GM18861 (cell line): ENCODE data around the gene TMA7.
"Not testable (repeated sequence)": the region's sequence is repeated elsewhere in the genome, so short reads cannot be mapped to it uniquely, and the experiment has no call there.

Source experiments
- ATAC-seq: cut with Tn5 transposase; IDR thresholded peaks from one replicate; pipeline ENCODE4 v1.9.1; 2021; ENCODE audit not compliant: unreplicated experiment

Gene TMA7

DNA sequence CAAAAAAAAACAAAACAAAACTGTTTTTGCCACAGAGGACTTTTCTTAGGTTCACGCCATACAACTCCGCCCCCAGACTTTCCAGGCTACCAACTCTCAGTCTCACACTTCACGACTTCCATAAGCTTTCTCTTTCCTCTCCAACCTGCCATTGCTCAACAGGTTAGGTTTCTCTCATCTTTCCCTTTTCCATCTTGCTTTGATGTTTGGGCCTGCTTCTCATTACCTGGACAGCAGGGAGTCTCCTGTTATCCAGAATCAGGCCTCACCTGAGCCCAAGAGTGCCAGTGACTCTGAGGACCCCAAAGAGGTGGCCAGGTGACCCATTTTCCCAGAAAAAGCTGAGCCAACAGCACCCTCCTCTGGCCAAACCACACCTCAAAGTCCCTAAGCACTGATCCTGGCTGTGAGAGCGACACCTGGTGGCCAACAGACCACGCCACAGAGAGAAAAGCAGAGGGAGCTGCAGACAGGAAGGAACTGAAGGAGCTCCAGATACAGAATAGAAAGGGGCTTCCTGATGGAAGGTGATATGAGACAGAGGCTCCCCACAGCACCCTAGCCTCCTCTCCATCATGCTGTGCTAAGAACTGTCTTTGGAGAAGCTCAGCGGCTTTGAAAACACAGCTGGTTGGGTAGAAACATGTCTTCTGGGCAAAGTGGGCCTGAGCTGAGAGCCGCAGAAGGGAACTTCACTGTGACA is 4.1 kb upstream of the TMA7 start:
- ATAC-seq: no peak

DNA sequence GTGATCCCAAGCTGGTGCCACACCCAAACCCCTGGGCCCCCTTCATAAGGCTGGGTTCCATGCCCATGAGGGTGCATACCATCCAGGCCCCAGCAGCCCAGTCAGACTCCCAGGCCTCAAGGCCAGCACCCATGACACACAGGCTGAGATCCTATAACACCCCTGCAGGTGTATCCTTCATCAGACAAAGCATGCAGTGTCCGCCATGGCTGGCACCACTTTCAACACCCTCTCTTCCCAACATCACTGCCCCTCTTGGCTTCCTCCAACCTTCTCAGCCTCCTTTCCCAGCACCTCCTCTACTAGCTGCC is 3.6 kb upstream of the TMA7 start:
- ATAC-seq: no peak

DNA sequence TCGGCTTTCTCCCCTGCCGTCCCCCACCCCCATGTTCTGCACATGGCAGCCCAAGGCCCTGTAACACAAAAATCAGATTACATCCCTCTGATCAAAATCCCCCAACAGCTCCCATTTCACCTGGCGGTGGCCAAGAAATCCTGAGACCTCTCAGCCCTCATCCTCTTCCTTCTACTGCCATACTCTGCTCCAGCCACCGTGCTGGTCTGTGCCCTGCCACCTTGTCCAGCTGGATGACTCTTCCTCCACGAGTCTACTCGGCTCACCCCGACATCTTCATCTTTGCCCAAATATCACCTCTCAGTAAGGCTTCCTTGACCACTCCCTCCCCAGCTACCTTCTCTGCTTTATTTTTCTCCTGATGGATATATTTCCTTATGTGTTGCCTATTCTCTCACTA is 3.2 kb upstream of the TMA7 start:
- ATAC-seq: no peak

DNA sequence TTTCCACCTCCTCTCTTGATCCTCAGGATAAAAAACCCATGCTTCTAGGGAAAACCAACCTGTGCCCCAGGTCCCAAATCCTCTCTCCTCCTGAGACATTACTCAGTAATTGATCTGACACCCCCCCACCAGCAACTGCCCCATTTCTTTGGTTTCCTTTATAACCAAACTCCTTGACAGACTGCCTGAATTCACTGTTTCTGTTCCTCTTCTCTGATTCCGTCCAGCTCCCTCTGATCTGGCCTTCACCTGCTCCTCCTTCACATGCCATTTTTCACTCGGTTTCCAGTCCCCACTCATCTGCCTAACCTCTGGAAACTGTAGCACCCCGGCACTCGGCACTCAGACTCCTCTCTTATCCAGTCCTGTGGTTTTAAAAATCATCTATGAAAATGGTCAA is 2.2 kb upstream of the TMA7 start:
- no peak for ATAC-seq

DNA sequence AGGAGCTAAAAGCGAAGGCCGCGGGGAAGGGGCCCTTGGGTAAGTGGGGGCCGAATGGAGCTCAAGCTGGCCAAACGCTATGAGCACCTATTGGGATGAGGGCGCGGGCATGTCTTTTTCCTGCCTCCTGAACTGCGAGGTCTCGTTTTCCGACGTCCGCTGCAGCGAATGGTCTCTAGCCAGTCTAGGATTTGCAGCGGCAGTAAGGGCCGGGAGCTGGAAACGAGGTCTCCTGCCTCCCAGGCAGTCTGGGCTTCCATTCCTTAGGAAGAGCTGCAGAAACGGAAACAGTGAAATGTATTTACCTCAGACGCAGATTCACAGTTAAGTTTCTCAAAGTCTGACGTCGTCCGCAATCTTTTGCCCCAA is 517 bp downstream of the TMA7 start:
- no peak for ATAC-seq

DNA sequence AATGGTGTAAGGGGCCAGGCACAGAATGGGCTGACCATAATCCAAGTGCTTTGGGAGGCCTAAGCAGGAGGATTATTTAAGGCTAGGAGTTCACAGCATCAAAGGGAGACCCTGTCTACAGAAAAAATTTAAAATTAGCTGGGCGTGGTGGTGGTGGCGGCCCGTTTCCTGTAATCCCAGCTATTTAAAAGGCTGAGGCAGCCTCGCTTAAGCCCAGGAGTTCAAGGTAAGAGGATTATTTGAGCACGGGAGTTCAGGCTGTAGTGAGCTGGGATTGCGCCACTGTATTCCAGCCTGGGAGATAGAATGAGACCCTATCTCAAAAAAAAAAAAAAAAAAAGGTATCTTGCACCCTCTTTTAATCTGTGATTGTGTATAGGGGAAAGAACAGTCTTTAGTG is 1.9 kb downstream of the TMA7 start:
- no peak for ATAC-seq

DNA sequence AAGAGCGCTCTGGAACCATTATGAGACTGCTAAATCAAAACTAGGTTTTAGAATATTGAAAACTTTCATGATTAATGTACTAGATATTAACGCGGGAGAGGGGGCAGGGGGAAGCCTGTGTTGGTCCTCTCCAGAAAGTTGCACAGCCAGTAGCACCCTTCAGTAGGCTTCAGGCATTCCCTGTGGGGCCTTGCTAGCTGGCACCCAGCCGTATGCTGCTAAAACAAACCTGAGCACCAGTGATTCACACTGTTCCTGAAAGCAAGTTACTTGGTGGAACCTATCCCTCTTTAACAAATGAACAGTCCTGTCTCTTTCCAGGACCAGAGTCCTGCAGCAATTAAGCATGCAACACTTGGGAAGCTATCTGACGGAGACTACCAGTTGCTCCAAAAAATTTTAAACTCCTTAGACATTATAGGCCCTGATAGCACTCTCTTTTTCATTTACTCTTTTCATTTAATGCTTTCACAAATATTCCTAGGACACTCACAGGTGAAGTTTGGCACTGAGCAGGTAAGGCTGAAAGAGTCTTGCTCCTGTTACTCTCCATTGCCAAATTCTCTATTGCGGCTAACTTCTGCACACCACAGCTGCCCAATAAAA is 5.3 kb downstream of the TMA7 start:
- ATAC-seq: no peak

DNA sequence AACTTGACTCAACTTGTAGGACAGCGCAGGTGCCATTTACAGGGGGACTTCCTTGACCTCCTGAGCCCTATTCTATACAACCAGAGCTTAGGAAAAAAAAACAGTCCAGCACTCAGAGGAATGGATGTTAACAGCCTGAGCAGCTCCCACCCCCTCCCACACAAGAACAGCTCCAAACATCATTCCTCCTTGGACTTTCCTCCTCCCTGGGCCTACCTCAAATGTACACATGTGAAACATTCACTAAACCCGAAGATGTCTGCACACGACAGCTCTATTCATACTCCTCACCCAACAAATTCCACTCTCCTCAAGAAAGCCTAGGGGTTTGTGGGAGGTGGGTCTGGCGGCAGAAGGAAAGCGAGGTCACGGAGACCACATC is 6.0 kb downstream of the TMA7 start:
- ATAC-seq: no peak

DNA sequence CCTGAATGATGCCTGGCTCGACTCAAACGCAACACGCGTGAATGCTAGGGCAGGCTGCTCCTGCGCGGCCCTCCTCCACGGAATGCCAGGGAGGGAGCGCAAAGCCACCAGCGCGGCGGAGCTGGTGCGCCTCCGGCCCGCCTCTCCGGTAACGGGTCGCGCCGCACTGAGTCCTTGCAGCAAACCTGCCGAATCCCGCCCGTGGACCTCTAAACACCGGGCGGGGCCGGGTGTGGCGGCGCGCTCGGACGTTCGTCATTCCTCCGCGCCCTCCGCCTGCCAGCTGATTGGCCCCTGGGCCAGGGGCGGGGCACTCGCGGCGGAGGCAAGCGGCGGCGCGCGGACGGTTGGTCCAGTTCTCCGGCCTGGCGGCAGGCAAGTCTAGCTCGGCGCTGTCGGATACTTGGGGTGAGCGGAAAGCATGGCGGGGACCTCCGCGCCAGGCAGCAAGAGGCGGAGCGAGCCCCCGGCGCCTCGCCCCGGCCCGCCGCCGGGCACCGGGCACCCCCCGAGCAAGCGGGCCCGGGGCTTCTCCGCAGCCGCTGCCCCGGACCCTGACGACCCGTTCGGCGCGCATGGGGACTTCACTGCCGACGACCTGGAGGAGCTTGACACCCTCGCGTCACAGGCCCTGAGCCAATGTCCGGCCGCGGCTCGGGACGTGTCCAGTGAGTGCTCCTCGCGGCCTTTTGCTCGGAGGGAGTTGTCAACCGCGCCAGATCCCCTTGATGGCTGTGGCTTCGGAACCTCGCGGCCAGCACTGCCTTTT is 6.6 kb downstream of the TMA7 start, which contains the start of gene ATRIP:
TSS of gene ATRIP (plus strand) at position 313 of the 769 bp plus-strand sequence. CDS start at position 422, 109 bp downstream.
- ATAC-seq: peak; percentile 78

DNA sequence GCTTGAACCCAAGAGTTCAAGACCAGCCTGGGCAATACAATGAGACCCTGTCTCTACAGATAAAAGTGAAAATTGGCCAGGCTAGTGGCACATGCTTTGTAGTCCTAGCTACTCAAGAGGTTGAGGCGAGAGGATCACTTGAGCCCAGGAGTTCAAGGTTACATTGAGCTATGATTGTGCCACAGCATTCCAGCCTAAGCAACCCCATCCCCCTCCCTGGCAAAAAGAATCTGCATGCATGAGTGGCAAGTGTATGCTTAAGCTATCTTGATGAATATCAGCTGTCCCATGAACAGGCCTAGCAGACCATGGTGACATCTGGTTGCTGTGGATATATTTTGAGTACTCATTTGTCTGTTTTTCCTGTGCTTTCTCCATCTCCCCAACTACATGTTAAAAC is 11.2 kb downstream of the TMA7 start:
- no peak for ATAC-seq

DNA sequence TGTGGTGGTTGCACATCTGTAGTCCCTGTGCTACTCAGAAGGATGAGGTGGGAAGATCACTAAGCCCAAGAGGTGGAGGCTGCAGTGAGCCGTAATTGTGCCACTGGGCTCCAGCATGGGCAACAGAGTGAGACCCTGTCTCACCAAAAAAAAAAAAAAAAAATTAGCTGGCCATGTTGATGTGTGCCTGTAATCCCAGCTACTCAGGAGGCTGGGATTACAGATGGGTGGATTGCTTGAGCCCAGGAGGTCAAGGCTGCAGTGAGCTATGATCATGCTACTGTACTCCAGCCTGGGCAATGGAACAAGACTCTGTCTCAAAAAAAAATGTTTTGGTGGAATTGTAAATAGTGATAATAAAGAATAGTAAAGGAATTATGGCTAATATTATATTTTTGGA is 16.4 kb downstream of the TMA7 start:
- ATAC-seq: no peak

DNA sequence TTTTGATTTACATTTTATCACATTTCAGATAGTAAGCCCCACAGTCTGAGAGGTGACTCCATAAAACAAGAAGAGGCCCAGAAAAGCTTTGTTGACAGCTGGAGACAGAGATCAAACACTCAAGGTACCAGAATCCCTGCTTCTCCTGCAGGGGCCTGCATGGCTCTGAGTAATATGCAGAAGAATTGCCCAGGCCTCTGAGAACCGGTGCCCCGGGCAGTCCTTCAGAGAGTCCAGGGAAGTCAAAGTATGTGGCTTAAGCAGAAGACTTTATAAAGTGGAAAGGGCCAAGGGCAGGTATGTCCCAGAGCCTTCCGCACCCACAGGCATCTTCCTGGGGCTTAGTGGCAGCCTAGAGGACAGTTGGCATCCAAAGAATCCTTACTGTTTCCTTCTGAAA is 19.3 kb downstream of the TMA7 start:
- no peak for ATAC-seq

DNA sequence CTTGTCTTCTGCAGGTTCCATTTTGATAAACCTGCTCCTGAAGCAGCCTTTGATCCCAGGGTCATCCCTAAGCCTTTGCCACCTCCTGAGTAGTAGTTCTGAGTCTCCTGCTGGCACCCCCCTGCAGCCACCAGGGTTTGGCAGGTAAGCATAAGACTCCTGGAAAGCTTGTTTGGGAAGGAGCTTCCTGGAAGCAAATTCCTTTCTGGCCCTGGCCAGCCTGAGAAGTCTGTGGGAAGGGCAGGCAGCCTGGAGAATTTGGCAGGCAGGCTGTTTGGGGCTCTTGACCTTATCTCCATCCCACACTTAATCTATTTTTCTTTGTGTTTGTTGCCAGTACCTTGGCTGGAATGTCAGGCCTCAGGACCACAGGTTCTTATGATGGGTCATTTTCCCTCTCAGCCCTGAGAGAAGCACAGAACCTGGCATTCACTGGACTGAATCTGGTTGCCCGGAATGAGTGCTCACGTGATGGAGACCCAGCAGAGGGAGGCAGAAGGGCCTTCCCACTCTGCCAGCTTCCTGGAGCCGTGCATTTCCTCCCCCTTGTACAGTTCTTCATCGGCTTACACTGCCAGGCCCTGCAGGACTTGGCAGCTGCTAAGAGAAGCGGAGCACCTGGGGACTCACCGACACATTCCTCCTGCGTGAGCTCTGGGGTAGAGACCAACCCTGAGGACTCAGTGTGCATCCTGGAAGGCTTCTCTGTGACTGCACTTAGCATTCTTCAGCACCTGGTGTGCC is 19.9 kb downstream of the TMA7 start:
- no peak for ATAC-seq

DNA sequence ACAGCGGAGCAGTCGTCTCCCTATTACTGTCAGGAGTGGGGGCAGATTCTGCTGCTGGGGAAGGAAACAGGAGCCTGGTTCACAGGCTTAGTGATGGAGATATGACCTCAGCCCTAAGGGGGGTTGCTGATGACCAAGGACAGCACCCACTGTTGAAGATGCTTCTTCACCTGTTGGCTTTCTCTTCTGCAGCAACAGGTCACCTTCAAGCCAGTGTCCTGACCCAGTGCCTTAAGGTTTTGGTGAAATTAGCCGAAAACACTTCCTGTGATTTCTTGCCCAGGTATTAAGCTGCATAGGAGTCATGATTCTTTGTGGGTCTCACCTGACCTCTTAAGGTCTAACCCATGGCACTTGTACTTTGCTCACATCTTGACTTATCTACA is 20.5 kb downstream of the TMA7 start:
- no peak for ATAC-seq

DNA sequence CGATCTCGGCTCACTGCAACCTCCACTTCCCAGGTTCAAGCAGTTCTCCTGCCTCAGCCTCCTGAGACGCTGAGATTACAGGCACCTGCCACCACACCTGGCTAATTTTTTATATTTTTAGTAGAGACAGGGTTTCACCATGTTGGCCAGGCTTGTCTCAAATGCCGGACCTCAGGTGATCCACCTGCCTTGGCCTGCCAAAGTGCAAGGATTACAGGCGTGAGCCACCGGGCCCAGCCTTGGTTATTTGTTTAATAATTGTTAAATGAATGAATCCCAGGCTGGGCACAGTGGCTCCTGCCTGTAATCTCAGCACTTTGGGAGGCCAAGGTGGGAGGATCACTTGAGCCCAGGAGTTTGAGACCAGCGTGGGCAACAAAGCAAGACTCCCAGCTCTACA is 21.7 kb downstream of the TMA7 start:
- not testable (repeated sequence) for ATAC-seq

DNA sequence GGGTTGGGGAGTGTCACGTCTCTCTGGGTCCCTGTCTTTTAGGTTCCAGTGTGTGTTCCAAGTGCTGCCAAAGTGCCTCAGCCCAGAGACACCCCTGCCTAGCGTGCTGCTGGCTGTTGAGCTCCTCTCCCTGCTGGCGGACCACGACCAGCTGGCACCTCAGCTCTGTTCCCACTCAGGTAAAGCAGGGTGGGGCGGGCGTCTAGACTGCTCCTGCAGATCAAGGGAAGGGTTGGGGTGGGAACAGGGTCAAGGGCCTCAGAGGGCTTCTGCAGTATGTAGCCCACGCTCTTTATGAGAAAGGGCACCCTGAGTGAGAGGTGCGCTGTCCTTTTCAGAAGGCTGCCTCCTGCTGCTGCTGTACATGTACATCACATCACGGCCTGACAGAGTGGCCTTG is 23.6 kb downstream of the TMA7 start:
- no peak for ATAC-seq

DNA sequence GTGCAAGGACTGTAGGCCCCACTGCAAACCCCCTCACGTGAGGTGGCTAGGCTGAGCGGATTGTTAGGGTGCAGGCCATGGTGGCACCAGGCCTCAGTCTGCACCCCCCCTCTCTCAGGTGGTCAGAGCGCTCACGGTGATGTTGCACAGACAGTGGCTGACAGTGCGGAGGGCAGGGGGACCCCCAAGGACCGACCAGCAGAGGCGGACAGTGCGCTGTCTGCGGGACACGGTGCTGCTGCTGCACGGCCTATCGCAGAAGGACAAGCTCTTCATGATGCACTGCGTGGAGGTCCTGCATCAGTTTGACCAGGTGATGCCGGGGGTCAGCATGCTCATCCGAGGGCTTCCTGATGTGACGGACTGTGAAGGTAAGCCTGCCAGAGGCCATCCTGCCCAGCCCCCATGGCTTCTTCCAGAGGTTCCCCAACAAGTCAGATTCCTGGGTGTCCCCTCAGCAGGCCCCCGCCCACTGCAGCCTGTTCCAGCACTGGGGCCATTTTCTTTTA is 24.7 kb downstream of the TMA7 start:
- ATAC-seq: no peak

DNA sequence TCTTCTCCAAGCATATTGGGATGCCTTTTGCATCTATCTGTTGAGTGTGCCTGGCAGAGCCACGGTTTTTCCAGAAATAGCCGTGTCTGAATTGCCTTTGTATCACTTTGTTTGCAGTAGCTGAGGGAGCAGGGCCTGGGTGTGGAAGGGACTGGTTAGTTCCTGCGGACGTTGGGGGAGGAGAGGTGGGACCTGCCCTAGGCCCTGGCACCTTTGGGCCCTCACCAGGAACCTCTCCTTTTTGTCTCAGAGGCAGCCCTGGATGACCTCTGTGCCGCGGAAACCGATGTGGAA is 25.1 kb downstream of the TMA7 start:
- ATAC-seq: no peak

DNA sequence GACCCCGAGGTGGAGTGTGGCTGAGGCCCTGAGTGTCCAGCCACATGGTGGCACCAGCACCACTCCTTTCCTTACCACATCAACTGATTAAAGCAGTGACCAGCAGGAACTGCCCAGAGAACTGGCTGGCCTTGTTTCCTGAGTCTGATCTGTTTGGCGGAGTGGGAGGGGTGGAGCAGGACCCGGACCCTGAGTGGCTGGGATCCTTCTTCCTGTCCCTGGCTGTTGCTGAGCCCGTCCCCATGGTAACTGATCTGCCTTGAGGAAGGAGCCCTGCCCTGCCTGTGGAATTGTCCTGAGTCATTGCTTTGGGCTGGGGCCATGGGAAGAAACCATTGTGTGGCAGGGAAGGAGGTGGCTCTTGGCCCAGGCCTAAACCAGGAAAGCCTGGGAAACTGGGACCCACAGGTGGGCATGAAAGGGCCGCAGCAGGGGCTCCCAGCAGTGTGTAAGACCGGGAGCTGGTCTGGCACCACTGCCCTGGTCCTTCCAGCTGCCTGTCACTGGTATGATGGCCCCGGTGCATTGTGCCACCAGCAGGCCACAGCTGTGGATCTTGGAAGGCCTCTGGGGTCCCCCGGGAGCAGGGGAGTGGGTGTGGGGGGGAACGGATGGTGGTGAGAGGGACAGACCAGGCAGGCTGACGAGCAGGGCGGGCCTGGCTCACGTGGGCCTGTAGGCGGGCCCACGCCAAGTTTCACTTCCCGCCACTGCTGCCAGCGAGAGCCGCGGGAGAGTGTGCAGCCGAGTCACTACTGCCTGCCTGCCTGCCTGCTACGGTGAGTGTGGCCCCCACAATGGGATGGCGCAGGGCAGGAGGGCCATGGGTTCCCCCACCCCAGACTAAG is 25.7 kb downstream of the TMA7 start:
- ATAC-seq: peak; percentile 68

DNA sequence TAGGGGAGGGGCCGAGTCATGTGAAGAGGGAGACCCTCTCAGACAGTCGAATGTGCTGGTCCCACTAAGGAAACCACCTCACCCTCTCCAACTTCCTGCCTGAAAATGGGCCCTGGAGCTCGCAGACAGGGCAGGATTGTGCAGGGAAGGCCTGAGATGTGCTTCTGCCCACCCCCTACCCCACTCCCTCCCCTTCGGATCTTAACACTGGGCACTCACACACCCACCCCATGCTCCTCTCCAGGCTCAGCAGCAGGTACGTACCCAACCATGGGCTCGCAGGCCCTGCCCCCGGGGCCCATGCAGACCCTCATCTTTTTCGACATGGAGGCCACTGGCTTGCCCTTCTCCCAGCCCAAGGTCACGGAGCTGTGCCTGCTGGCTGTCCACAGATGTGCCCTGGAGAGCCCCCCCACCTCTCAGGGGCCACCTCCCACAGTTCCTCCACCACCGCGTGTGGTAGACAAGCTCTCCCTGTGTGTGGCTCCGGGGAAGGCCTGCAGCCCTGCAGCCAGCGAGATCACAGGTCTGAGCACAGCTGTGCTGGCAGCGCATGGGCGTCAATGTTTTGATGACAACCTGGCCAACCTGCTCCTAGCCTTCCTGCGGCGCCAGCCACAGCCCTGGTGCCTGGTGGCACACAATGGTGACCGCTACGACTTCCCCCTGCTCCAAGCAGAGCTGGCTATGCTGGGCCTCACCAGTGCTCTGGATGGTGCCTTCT is 26.5 kb downstream of the TMA7 start:
- ATAC-seq: peak; percentile 3
